SK-N-MC (cell line): ENCODE measurements around the gene POLG.

Experiments
- EZH2 ChIP-seq: fragments of 200-600 bp; sonication (generic); IDR thresholded peaks from one replicate; pipeline ENCODE4 v1.6.1; 2017; ENCODE audit warnings: antibody characterized with exemption
- FOXP2 ChIP-seq: optimal IDR thresholded peaks from 2 replicates; pipeline ENCODE3; 2011; ENCODE audit warnings: mild to moderate bottlenecking, moderate library complexity; ENCODE audit not compliant: insufficient read depth; ENCODE audit errors: extremely low read length, control extremely low read depth
- POLR2AphosphoS5 ChIP-seq: IDR thresholded peaks from 2 replicates; pipeline ENCODE4 v1.6.1; 2012; ENCODE audit warnings: mild to moderate bottlenecking, low read depth, low read length, borderline replicate concordance

GRCh38 chr15:89345248-89345647, 10.6 kb upstream of the POLG start:
- TF ChIP-seq EZH2: no peak
- no peak for TF ChIP-seq FOXP2
- TF ChIP-seq POLR2AphosphoS5: no peak
